ENCODE measurements around the gene PXYLP1.
"Not testable (repeated sequence)": the region's sequence is repeated elsewhere in the genome, so short reads cannot be mapped to it uniquely, and the experiment has no call there.

PXYLP1 gene

DNA sequence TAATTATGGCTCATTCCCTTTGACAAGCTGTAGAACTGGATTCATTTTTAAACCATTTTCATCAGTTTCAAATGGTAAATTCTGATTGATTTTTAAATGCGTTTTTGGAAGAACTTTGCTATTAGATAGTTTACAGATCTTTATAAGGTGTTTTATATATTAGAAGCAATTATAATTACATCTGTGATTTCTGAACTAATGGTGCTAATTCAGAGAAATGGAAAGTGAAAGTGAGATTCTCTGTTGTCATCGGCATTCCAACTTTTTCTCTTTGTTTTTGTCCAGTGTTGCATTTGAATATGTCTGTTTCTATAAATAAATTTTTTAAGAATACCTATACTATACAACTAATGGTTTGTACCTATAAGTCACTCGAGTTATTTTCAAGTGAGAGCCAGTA is 62.7 kb downstream of the PXYLP1 start:
- Histone ChIP-seq H2AFZ (ENCODE audit: low read depth, low read length) (no peak overlapping the region), H3K36me3 (ENCODE audit: insufficient read depth, low read length) (peaks cover 56% of the 10 kb centered on the region), H3K4me3 (ENCODE audit: low read depth in 1 of 2, low read length in 2 of 2) (no peak overlapping the region), H4K20me1 (ENCODE audit: insufficient read depth, low read length) (no peaks in the 10 kb centered on the region), H3K9ac (ENCODE audit: low read depth, low read length) (no peak overlapping the region), H3K4me2 (ENCODE audit: insufficient read depth, low read length) (peak overlapping the region; percentile 35), H3K79me2 (ENCODE audit: insufficient read depth, low read length) (peaks cover 27% of the 10 kb centered on the region), H3K9me3 (ENCODE audit: insufficient read depth, low read length, severe bottlenecking) (no peaks in the 10 kb centered on the region), H3K27ac (ENCODE audit: low read length) (peak overlapping the region; percentile 53), H3K4me1 (ENCODE audit: insufficient read depth, low read length) (peaks cover 49% of the 10 kb centered on the region), H3K27me3 (ENCODE audit: insufficient read depth, low read length, poor library complexity) (no peaks in the 10 kb centered on the region)
- ATAC-seq (ENCODE audit: insufficient read depth, low read depth), result peak; percentile 58; the same call in 2 of the 3 replicates
- DNase-seq, result no peak
- no peak for TF ChIP-seq EZH2 (IDR thresholded peaks at IDR 0.05; ENCODE audit: borderline replicate concordance, low read depth, low read length, severe bottlenecking)

GRCh38 chr3:141294848-141295247 is 63.2 kb downstream of the PXYLP1 start:
- H3K4me2 ChIP-seq (ENCODE audit: insufficient read depth, low read length), result peak overlapping the region; percentile 35; the same call in 1 of the 2 replicates
- H3K27ac ChIP-seq (ENCODE audit: low read length), result peak overlapping the region; percentile 27; the same call in 1 of the 2 replicates
- peaks cover 49% of the 10 kb centered on the region for H3K4me1 ChIP-seq (ENCODE audit: insufficient read depth, low read length)
- no peaks in the 10 kb centered on the region for H3K9me3 ChIP-seq (ENCODE audit: insufficient read depth, low read length, severe bottlenecking)
- H3K4me3 ChIP-seq (ENCODE audit: low read depth in 1 of 2, low read length in 2 of 2), result no peak overlapping the region
- DNase-seq (no peak), ATAC-seq (ENCODE audit: insufficient read depth, low read depth) (peak; percentile 44; the same call in 1 of the 3 replicates)
- H3K27me3 ChIP-seq (ENCODE audit: insufficient read depth, low read length, poor library complexity), result no peaks in the 10 kb centered on the region
- H3K9ac ChIP-seq (ENCODE audit: low read depth, low read length), result no peak overlapping the region
- H3K36me3 ChIP-seq (ENCODE audit: insufficient read depth, low read length), result peaks cover 50% of the 10 kb centered on the region
- H3K79me2 ChIP-seq (ENCODE audit: insufficient read depth, low read length), result peaks cover 27% of the 10 kb centered on the region
- TF ChIP-seq EZH2 (IDR thresholded peaks at IDR 0.05; ENCODE audit: borderline replicate concordance, low read depth, low read length, severe bottlenecking), result no peak
- no peak for TF ChIP-seq CTCF (IDR thresholded peaks at IDR 0.05; ENCODE audit: borderline replicate concordance, extremely low read depth, low read length, poor library complexity, severe bottlenecking)
- H2AFZ ChIP-seq (ENCODE audit: low read depth, low read length), result no peak overlapping the region
- no peaks in the 10 kb centered on the region for H4K20me1 ChIP-seq (ENCODE audit: insufficient read depth, low read length)

- not testable (repeated sequence) for H3K9me3 ChIP-seq (ENCODE audit: insufficient read depth, low read length, severe bottlenecking); DNase-seq; H3K4me2 ChIP-seq (ENCODE audit: insufficient read depth, low read length); H3K27me3 ChIP-seq (ENCODE audit: insufficient read depth, low read length, poor library complexity); H4K20me1 ChIP-seq (ENCODE audit: insufficient read depth, low read length); ATAC-seq (ENCODE audit: insufficient read depth, low read depth); H3K4me3 ChIP-seq (ENCODE audit: low read depth in 1 of 2, low read length in 2 of 2); H3K79me2 ChIP-seq (ENCODE audit: insufficient read depth, low read length); H2AFZ ChIP-seq (ENCODE audit: low read depth, low read length); H3K9ac ChIP-seq (ENCODE audit: low read depth, low read length); H3K27ac ChIP-seq (ENCODE audit: low read length)
- Histone ChIP-seq H3K4me1 (ENCODE audit: insufficient read depth, low read length) (peaks cover 19% of the 10 kb centered on the region), H3K36me3 (ENCODE audit: insufficient read depth, low read length) (peaks cover 15% of the 10 kb centered on the region)
Measured at GRCh38 chr3:141300426-141300825, 68.8 kb downstream of the PXYLP1 start.

DNA sequence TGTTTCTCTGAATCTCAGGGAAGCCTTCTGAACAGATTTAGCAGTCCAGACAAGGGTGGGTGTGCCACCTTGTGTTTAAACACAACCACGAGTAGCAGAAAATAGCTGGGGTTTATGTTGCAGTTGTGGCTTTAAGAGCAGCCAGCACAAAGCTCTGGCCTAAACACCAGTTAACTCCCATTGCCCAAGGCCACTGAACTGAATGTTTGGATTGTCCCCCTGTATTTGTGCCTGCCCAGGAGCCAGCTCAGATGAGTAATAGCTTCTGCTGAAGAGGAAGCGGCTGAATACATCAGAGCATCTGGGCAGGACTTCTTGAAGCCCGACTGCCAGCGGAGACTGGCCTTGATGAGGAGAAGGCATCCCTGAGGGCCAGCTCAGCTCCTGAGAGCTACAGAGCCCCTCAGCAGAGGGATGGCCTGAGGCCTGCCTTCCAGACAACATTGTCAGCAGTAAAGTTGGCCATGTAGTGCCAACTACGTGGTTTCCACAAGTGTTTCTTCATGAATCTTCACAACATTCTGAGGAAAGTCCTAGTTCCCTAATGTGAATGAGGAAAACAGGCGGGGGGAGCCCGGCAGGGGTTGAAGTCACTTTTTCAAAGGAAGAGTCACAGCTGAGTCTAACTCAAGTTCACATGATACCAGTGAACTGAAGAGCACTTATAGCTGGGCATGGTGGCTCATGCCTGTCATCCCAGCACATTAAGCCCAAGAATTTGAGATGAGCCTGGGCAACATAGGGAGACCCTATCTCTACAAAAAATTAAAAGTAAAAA is 70.9 kb downstream of the PXYLP1 start:
- Histone ChIP-seq H3K9me3 (ENCODE audit: insufficient read depth, low read length, severe bottlenecking) (no peaks in the 10 kb centered on the region), H4K20me1 (ENCODE audit: insufficient read depth, low read length) (no peaks in the 10 kb centered on the region), H3K9ac (ENCODE audit: low read depth, low read length) (no peak overlapping the region; the same call in 1 of the 2 replicates), H3K4me3 (ENCODE audit: low read depth in 1 of 2, low read length in 2 of 2) (no peak overlapping the region), H2AFZ (ENCODE audit: low read depth, low read length) (no peak overlapping the region), H3K27me3 (ENCODE audit: insufficient read depth, low read length, poor library complexity) (no peaks in the 10 kb centered on the region), H3K4me2 (ENCODE audit: insufficient read depth, low read length) (no peak overlapping the region), H3K36me3 (ENCODE audit: insufficient read depth, low read length) (peaks cover 15% of the 10 kb centered on the region), H3K27ac (ENCODE audit: low read length) (peak overlapping the region; percentile 67), H3K4me1 (ENCODE audit: insufficient read depth, low read length) (peaks cover 35% of the 10 kb centered on the region), H3K79me2 (ENCODE audit: insufficient read depth, low read length) (no peaks in the 10 kb centered on the region)
- DNase-seq (no peak), ATAC-seq (ENCODE audit: insufficient read depth, low read depth) (no peak)
- TF ChIP-seq EZH2 (IDR thresholded peaks at IDR 0.05; ENCODE audit: borderline replicate concordance, low read depth, low read length, severe bottlenecking), result no peak
- no peak for TF ChIP-seq CTCF (IDR thresholded peaks at IDR 0.05; ENCODE audit: borderline replicate concordance, extremely low read depth, low read length, poor library complexity, severe bottlenecking)

Measured in DND-41 (cell line).